SJCRH30 (cell line): Measurements from ENCODE around the gene KCTD15. TPM values are rescaled to one million over a fixed set of nuclear protein-coding genes. Genes with fewer than 3 reads are reported as not detected.

Experiments
- DNase-seq, 2 experiments: peaks; one replicate each; pipeline ENCODE4 v3.0.0-alpha.2; 2015 to 2020
- H3K27ac ChIP-seq: fragments of 250-450 bp; sonication (Bioruptor Pico); 2 replicates; pipeline ENCODE4 v1.5.1; 2020; ENCODE audit warnings: mild to moderate bottlenecking, moderate library complexity
- H3K27me3 ChIP-seq: fragments of 250-450 bp; sonication (Bioruptor Pico); 2 replicates; pipeline ENCODE4 v1.5.1; 2020; ENCODE audit warnings: mild to moderate bottlenecking, moderate library complexity
- H3K36me3 ChIP-seq: fragments of 250-450 bp; sonication (Bioruptor Pico); 2 replicates; pipeline ENCODE4 v1.5.1; 2020; ENCODE audit warnings: mild to moderate bottlenecking, moderate library complexity
- H3K4me1 ChIP-seq: fragments of 250-450 bp; sonication (Bioruptor Pico); 2 replicates; pipeline ENCODE4 v1.5.1; 2020; ENCODE audit warnings: mild to moderate bottlenecking, moderate library complexity
- H3K4me3 ChIP-seq: fragments of 250-450 bp; sonication (Bioruptor Pico); 2 replicates; pipeline ENCODE4 v1.5.1; 2020; ENCODE audit warnings: mild to moderate bottlenecking, moderate library complexity
- H3K9me3 ChIP-seq: fragments of 250-450 bp; sonication (Bioruptor Pico); replicated peaks from 2 replicates; pipeline ENCODE4 v1.5.1; 2020; ENCODE audit warnings: mild to moderate bottlenecking, moderate library complexity
- total RNA-seq: library from RNA; depleted of rRNA; stranded (reverse); fragments of >200 nt; shearing (Covaris generic); gene quantifications from 2 replicates; pipeline ENCODE4 v1.2.3, GENCODE V29; 2014

The KCTD15 gene
- total RNA-seq, 1 experiment from 2014 or later = 42.0 TPM

DNA sequence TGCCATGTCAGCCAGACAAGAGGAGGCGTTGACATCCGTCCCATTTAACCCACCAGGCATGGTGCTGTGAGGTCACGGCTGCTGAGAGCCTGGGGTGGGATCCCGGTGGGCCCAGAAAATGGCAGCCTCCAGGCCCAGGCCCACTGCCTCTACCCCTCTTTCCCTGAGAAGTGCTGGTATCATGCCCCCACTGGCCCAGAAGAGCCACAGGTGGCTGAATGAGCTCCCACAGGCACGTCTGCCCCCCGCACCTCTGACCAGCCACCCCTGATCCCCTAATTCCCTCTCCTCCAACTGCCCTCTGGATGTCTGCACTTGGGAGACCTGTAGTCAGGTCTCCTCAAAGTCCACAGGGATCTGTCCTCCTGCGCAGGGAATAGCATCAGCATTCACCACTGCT is 37.3 kb upstream of the KCTD15 start:
- no peak for DNase-seq
- peaks cover 2% of the 10 kb centered on the region; the same call in 1 of the 2 replicates for H3K36me3 ChIP-seq
- H3K27me3 ChIP-seq = no peaks in the 10 kb centered on the region
- H3K4me3 ChIP-seq = no peak overlapping the region
- H3K4me1 ChIP-seq = peaks cover 25% of the 10 kb centered on the region
- H3K9me3 ChIP-seq = no peaks in the 10 kb centered on the region
- H3K27ac ChIP-seq = no peak overlapping the region

DNA sequence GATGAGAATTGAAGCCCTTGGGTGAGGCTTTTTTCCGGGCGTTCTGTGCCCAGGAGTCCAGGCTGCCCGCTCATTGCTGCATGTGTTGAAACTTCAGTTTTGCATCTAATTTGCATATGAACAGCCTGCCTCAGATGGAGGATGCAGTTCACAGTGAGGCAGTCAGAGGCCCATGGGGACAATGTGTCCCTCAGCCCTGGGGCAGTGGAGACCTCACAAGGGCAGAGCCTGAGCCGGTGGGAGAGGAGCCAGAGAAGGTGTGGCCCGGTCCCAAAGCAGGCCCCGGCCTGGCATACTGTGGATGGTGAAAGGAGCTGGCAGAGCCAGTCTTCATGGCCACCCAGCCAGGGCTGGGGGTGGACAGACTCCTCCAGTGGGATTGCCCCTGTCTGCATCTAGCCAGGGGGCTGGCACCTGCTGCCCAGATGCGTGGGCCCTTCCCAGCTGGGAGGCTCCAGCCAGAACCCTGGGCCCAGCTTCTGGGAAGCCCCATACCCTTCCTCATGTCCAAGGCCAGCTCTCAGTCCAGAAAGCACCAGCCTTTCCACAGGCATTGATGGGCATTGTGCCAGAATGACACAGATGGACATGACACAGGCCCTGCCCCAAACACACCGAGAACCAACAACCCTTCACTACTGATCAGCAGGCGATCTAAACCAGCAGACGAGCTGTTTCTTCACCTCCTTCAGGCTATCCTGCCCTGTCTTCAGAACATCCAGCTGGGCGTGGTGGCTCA is 32.9 kb upstream of the KCTD15 start:
- no peaks in the 10 kb centered on the region for H3K9me3 ChIP-seq

DNA sequence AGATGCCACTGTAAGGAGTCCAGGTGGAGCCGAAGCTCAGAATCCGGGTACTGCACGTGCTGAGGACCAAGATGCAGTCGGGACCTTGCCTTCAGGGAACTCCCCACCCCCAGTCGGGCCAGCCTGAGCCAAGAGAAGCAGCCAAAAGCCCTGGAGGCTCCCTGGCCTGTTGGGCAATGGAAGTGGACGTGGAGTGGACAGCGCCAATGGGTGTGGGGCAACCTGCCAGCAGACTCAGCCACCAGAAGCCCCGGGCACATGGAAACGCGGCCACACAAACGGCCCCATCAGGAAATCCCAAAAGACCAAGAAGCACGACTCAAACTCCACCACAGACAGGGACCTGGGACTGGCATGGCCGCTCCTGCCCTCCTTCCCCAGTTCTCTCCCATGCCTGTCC is 30.0 kb upstream of the KCTD15 start:
- Histone ChIP-seq H3K36me3 (no peaks in the 10 kb centered on the region), H3K4me1 (no peaks in the 10 kb centered on the region), H3K9me3 (no peaks in the 10 kb centered on the region), H3K4me3 (no peak overlapping the region), H3K27me3 (no peaks in the 10 kb centered on the region), H3K27ac (no peak overlapping the region)
- DNase-seq = no peak

More for the DNA sequence above, 32.9 kb upstream of the KCTD15 start:
- Histone ChIP-seq H3K4me1 (no peaks in the 10 kb centered on the region; the same call in 1 of the 2 replicates), H3K36me3 (peaks cover 2% of the 10 kb centered on the region; the same call in 1 of the 2 replicates), H3K4me3 (no peak overlapping the region), H3K27ac (no peak overlapping the region), H3K27me3 (no peaks in the 10 kb centered on the region)
- no peak for DNase-seq

DNA sequence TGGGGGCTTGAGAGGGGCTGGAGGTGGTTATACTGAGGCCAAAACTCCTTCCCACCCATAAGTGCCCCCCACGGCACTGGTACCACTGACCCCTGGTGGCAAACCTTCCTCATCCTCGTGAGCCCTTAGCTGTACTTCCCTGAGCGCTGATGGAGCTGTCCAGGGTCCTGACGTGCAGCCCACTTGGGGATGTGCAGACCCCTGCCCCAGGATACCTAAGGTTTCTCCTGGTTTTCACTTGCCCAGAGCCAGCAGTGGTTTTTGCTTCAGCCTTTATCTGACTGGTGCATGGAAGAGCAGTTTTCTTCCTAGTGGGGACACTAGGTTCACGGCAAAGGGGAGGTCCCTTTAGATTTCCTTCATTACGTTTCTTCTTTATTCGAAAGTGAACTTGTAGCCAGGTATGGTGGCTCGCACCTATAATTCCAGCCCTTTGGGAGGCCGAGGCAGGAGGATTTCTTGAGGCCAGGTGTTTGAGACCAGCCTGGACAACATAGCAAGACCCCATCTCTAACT is 28.7 kb upstream of the KCTD15 start:
- H3K27me3 ChIP-seq = no peaks in the 10 kb centered on the region
- H3K36me3 ChIP-seq = no peaks in the 10 kb centered on the region
- no peaks in the 10 kb centered on the region for H3K4me1 ChIP-seq
- no peaks in the 10 kb centered on the region for H3K9me3 ChIP-seq
- no peak overlapping the region for H3K4me3 ChIP-seq
- H3K27ac ChIP-seq = no peak overlapping the region
- peak; percentile 82 to 86 for DNase-seq

DNA sequence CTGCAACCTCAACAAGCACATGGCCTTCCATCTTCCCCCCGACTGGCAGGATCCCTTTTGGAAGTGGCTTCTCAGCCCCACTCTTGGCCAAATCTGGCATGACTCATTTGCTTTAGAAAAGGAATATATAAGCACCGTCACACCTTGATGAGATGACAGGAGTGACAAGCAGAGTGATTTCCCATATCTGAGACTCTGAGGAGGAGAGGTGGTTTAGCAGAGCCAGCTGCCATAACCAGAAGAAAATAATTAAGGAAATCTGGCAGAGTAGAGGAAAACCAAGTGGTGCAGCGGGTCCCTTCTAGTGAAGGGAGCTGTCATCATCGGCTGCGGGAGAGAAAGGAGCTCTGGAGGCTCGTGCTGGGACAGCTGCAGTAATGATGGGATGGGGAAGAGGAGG is 27.5 kb upstream of the KCTD15 start:
- DNase-seq = no peak
- Histone ChIP-seq H3K27ac (no peak overlapping the region), H3K36me3 (no peaks in the 10 kb centered on the region), H3K27me3 (no peaks in the 10 kb centered on the region), H3K9me3 (no peaks in the 10 kb centered on the region), H3K4me1 (no peaks in the 10 kb centered on the region), H3K4me3 (no peak overlapping the region)

DNA sequence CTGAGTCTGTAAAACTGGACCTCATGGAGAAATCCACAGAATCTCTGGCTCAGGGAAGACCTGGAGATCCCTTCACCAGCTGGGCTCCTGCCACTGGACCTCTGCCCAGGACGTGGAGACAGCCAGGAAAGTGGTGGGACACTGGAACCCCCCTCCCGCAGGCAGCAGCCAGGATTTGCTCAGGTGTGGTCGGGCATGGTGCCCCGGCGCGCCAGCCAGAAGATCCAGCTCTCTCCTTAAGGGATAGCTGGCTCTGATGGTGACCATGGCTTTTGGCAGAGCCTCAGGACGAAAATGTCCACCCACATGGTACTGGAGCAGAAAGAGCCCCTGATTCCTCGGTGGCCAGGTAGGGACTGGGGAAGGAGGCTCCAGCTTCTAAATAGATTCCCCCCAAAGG is 26.6 kb upstream of the KCTD15 start:
- H3K27ac ChIP-seq = no peak overlapping the region

DNA sequence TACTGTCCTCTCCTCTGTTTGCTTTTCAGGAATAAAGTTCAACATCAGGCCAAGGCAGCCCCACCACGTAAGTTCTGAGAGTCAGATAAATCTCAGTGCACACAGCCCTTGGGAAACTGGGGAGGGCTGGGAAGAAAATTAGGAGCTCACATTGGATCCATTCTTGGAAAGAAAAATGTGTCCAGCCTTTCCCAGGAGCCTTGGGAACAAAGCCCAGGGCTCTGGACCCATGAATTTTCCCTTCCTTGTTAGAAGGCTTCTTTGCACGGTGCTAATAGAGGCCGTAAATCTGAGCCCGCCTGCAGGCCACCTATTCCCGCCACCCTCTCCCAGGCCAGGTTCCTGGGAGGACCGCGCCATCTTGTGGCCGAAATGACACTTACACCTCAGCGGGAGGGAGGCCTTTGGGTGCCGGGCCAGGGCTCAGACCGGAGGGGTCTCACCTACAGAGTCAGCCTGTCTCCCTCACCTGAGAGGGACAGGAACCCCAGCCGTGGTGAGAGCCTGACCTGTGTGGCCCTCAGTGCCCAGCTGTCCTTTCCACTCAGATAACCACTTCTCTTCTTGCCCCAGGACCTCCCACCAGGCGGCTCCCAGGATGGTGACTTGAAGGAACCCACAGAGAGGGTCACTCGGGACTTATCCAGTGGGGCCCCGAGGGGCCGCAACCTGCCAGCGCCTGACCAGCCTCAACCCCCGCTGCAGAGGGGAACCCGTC is 25.1 kb upstream of the KCTD15 start:
- H3K27me3 ChIP-seq = no peaks in the 10 kb centered on the region
- H3K36me3 ChIP-seq = no peaks in the 10 kb centered on the region
- no peaks in the 10 kb centered on the region for H3K9me3 ChIP-seq
- no peak overlapping the region for H3K27ac ChIP-seq
- DNase-seq = peak; percentile 80 to 90
- no peak overlapping the region for H3K4me3 ChIP-seq
- H3K4me1 ChIP-seq = no peaks in the 10 kb centered on the region

More for the DNA sequence above, 26.6 kb upstream of the KCTD15 start:
- H3K36me3 ChIP-seq = no peaks in the 10 kb centered on the region
- no peaks in the 10 kb centered on the region for H3K27me3 ChIP-seq
- DNase-seq = no peak
- no peaks in the 10 kb centered on the region for H3K9me3 ChIP-seq
- H3K4me1 ChIP-seq = no peaks in the 10 kb centered on the region
- H3K4me3 ChIP-seq = no peak overlapping the region

DNA sequence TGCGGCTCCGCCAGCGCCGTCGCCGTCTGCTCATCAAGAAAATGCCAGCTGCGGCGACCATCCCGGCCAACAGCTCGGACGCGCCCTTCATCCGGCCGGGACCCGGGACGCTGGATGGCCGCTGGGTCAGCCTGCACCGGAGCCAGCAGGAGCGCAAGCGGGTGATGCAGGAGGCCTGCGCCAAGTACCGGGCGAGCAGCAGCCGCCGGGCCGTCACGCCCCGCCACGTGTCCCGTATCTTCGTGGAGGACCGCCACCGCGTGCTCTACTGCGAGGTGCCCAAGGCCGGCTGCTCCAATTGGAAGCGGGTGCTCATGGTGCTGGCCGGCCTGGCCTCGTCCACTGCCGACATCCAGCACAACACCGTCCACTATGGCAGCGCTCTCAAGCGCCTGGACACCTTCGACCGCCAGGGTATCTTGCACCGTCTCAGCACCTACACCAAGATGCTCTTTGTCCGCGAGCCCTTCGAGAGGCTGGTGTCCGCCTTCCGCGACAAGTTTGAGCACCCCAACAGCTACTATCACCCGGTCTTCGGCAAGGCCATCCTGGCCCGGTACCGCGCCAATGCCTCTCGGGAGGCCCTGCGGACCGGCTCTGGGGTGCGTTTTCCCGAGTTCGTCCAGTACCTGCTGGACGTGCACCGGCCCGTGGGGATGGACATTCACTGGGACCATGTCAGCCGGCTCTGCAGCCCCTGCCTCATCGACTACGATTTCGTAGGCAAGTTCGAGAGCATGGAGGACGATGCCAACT is 24.4 kb upstream of the KCTD15 start:
- H3K27me3 ChIP-seq = no peaks in the 10 kb centered on the region
- no peaks in the 10 kb centered on the region for H3K36me3 ChIP-seq
- DNase-seq = no peak

DNA sequence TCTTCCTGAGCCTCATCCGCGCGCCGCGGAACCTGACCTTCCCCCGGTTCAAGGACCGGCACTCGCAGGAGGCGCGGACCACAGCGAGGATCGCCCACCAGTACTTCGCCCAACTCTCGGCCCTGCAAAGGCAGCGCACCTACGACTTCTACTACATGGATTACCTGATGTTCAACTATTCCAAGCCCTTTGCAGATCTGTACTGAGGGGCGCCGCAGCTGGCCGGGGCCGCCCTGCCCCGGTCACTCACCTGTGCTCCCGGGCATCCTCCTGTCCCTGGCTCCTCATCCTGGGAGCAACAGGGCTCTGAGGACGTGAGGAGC is 23.9 kb upstream of the KCTD15 start:
- H3K4me1 ChIP-seq = no peaks in the 10 kb centered on the region

More for the DNA sequence above, 24.4 kb upstream of the KCTD15 start:
- no peak overlapping the region for H3K27ac ChIP-seq
- no peaks in the 10 kb centered on the region for H3K9me3 ChIP-seq
- no peak overlapping the region for H3K4me3 ChIP-seq
- no peaks in the 10 kb centered on the region for H3K4me1 ChIP-seq

DNA sequence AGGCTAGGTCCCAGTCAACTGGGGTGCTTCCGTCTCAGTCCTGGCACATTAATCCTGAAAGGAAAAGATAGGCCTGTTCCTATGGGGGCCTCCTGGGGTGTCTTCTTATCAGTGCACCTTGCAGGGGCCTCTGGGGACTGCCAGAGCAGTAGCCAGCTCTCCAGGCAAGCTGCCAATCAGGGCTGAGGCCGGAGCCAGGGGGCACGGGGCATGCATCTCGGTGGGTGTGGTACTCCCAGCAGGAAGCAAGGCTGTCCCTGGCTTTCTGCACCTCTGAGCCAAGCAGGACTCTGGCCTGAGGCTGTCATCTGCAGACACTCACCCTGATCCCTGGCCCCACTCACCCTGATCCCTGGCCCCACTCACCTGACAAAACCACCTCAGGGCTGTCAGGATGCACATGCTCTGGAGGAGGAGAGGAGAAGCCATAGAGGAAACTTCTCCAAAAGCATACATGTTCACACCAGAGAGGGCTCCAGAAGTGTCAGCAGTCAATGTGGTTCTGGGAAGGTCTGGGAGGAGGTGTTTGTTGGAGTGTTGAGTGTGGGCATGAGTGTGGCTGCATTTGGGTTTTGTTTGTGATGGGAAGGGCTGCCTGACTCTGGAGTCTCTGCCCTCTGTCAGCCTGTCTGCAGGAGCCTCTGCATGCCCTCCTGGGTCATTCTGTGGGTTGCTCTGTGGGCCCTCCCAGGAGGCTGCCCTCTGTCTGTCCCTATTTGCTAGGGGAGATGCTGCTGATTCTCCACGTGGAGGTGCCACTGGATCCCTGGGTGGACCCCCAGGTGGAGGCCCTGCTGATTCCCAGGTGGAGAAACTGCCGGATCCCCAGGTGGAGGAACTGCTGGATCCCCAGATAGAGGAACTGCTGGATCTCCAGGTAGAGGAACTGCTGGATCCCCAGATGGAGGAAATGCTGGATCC is 22.7 kb upstream of the KCTD15 start:
- Histone ChIP-seq H3K4me3 (no peak overlapping the region), H3K27me3 (no peaks in the 10 kb centered on the region; the same call in 1 of the 2 replicates), H3K9me3 (no peaks in the 10 kb centered on the region), H3K4me1 (no peaks in the 10 kb centered on the region), H3K36me3 (no peaks in the 10 kb centered on the region), H3K27ac (no peak overlapping the region)
- DNase-seq = no peak

More for the DNA sequence above, 23.9 kb upstream of the KCTD15 start:
- Histone ChIP-seq H3K36me3 (no peaks in the 10 kb centered on the region), H3K4me3 (no peak overlapping the region), H3K27ac (no peak overlapping the region), H3K9me3 (no peaks in the 10 kb centered on the region), H3K27me3 (no peaks in the 10 kb centered on the region)
- no peak for DNase-seq

DNA sequence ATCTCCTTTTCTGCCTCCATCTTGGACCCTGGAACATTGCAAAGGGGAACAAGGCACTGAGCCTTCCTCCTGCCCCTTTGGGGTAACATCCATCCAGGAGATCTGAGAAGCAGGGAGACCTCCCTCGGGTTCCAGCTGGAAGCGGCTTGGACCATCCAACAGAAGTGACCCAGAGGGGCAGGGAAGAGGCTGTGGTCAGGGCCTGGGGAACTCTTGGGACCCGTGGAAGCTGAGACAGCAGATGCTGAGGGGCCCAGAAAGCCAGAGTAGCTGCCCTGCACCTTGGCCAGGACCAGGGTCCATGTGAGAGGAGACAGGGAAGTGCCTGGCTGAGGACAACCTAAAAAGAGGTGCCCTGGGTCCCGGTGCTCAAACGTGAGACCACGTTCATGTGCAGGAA is 21.9 kb upstream of the KCTD15 start:
- H3K4me3 ChIP-seq = no peak overlapping the region

DNA sequence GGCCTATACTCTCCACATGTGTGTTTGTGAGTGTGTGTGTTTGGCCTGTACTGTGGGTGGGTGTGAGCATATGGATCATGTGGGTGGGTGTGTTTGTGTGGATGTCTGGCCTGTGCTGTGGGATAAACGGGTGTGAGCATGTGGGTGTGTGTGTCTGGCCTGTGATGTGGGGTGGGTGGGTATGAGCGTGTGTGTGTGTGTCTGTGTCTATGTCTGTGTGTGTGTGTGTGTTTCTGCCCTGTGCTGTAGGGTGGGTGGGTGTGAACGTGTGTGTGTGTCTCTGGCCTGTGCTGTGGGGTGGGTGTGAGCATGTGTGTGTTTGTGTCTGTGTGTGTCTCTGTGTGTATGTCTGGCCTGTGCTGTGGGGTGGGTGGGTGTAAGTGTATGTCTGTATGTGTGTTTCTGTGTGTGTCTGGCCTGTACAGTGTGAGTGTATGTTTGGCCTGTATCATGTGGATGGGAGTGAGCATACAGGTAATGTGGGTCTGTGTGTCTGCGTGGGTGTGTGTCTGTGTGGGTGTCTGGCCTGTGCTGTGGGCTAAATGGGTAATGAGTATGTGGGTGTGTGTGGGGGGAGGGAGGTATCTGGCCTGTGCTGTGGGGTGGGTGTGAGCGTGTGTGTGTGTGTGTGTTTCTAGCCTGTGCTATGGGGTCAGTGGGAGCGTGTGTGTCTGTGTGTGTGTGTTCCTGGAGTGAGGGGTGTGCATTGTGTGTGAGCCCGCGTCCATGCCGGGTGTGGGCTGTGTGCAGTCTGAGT is 20.8 kb upstream of the KCTD15 start:
- Histone ChIP-seq H3K27me3 (no peaks in the 10 kb centered on the region; the same call in 1 of the 2 replicates), H3K36me3 (no peaks in the 10 kb centered on the region), H3K4me1 (no peaks in the 10 kb centered on the region), H3K27ac (no peak overlapping the region), H3K4me3 (no peak overlapping the region), H3K9me3 (no peaks in the 10 kb centered on the region)
- DNase-seq = no peak

More for the DNA sequence above, 21.9 kb upstream of the KCTD15 start:
- no peaks in the 10 kb centered on the region; the same call in 1 of the 2 replicates for H3K27me3 ChIP-seq
- H3K9me3 ChIP-seq = no peaks in the 10 kb centered on the region
- no peaks in the 10 kb centered on the region for H3K36me3 ChIP-seq
- no peak overlapping the region for H3K27ac ChIP-seq
- DNase-seq = no peak
- H3K4me1 ChIP-seq = no peaks in the 10 kb centered on the region

DNA sequence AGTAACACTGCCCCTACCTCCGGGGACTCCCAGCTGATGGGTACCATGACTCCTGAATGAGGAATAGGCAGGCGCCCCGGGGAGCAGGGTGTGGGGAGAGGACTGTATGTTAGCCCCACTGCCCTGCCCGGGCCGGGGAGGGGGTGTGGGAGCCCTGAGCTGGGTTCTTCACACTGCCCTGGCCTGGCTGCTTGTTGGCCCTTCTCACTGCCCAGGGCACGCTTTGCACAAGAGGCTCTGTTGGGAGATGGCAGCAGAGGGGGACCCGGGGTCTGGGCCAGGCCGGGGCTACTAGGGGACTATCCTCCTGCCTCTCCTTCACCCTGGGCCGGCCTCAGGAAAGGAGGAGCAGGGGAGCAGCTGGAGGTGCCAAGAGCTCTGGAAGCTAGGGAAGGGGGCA is 19.3 kb upstream of the KCTD15 start:
- no peak for DNase-seq
- no peak overlapping the region for H3K4me3 ChIP-seq
- no peaks in the 10 kb centered on the region for H3K9me3 ChIP-seq
- H3K4me1 ChIP-seq = no peaks in the 10 kb centered on the region
- no peaks in the 10 kb centered on the region; the same call in 1 of the 2 replicates for H3K27me3 ChIP-seq
- H3K27ac ChIP-seq = no peak overlapping the region
- no peaks in the 10 kb centered on the region for H3K36me3 ChIP-seq
